Activated T-cell treated with anti-CD3 and anti-CD28 coated beads, Interleukin-2, amount 50 U/mL, for 1 hour (primary cell): ENCODE measurements around the gene ABCA9.
"Not testable (repeated sequence)": the region's sequence is repeated elsewhere in the genome, so short reads cannot be mapped to it uniquely, and the experiment has no call there.

Experiments
- DNase-seq: peaks from one replicate; pipeline ENCODE4 v3.0.0-alpha.2; 2020

ABCA9 gene

DNA sequence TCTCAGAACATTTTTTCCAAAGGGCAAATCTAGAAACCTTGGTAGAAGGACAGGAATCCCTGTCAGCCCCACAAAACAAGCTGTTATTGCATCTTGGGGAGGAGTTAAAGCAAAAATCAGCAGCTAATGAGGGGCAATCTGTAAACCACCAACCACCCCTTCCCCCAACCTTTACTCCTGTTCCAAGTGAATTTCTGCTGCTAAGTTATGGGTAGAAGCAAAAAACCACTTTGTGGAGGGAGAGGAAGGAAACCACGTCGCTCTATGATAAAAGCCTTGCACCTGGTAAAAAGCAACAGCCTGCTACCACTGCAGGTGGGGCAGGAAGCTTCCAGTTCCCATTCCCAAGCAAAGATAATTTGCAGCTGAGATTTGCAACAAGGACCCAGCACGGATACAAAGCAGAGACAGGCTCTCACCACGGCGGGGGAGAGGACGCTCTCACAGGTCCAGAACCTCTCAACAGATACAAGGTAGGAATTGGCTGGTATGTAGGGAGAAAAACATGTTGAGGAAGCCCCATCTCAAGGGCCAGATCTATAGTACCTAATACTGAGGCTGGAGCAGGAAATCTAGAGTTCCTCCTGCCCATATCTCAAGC, 116.2 kb downstream of the ABCA9 start:
- DNase-seq = no peak

DNA sequence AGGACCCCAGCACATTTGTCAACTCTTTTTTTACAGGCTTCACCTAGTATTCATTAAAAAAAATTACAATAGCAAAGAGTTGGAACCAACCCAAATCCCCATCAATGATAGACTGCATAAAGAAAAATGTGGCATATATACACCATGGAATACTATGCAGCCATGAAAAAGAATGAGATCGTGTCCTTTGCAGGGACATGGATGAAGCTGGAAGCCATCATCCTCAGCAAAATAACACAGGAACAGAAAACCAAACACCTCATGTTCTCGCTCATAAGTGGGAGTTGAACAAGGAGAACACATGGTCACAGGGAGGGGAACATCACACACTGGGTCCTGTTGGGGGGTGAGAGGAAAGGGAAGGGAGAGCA, 116.9 kb downstream of the ABCA9 start:
- DNase-seq = not testable (repeated sequence)

DNA sequence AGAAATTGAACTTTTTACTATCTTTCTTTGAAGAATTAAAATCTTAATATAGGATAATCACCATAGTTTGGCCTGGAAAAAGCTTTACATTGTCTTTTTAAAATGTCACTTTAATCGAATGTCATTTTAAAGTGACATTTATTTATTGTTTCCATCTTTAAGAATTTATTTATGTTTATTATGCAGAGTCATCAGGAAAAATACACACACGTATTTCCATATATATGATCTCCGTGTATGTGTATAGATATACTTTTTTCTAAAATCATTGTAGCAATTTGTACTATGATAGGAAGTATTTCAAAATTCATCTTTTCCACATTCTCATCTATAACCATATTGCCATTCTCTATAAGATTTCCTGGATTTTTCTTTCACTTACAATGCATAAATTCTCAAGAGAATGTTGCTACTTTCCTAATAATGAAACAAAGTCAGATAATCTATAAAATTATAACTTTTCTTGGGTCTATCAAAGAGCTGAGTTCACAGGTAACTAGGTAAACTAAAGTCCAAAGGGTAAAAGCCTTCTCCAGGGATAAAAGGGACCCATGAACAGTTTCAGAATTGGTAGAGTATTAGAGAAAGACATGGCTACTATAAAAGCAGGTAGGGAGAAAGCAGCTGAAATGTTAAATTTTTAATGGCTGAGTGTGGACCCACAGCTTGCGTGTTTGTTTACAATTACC, 117.5 kb downstream of the ABCA9 start:
- no peak for DNase-seq

DNA sequence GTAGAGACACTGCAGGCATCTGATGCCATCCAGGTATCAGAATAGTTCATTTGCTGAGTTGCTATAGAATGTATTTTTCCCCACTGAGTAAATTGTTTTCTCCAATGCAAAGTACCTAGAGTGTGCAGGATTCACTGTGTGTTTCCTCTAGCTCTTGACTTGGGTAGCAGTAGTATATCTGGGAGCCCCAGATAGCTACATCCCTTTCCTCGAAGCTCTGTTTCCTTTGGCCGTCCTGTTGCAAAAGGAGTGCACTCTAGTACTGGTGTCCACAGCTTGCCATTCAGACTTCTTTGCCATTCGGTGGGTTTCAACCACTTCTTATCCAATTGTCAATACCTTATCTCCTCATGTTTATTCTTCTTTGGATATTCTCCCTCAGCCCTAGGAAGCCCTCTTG, 118.3 kb downstream of the ABCA9 start:
- DNase-seq = no peak

DNA sequence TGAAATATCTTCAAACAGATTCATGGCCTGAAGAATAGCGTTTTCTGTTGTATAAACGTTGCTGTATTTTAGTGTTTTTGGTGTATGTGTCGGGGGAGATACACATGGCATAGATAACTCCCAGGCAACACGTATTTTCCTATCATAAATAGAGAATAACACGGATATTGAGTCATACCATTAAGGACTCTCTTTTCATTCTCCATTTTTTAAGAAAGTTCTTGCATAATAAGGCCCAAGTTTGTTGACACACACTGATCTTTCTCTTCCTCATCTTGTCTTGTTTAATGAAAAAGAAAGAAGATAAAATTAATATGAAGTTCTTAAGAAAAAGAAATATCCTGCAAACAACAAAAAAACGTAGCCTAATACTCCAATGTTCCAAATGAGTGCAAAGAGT, 119.0 kb downstream of the ABCA9 start:
- no peak for DNase-seq

DNA sequence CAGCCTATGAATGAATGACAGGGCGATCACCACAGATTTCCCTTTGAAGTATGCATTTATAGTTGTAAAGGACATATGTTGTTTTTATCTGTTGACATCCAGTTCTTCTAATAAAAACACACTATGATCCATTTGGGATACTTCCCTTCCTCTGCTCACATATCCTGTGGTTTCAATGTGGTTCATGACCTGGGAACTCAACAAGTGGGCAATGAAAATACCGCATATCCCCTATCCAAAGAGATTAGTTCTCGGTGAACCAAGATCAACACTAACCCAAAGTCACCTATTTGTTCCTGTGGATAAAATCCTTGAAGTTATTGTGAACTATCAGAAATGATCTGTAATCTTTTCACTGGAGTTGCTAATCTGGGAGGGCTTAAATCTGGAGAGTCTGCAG, 121.5 kb downstream of the ABCA9 start:
- no peak for DNase-seq

DNA sequence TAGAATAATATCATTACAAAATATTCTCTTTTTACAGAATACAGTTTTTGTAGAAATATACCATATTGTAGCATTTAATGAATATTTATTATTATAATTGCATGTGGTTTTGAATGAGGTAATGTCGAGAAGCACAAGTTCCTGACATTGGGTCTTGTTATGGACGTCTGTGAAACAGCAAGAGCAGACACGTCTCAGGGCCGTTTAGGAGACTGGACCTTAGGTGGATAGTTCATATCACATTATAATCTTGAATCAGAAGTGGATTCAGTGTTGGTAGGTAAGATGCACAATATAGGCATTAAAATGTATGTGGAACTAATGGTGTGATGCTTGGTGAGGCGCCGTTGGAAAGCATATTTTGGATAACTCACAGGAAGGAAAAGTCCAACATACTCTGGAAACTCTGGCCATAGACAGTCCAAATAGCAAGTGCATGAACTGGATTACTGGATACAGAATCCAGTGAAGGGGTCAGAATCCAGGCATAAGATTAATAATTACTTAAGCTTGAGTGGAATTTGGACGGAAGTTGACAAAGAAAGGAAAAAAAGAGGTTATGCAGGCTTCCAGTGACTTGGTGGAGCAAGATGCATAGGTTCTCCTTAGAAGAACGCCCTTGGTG, 122.7 kb downstream of the ABCA9 start:
- no peak for DNase-seq

DNA sequence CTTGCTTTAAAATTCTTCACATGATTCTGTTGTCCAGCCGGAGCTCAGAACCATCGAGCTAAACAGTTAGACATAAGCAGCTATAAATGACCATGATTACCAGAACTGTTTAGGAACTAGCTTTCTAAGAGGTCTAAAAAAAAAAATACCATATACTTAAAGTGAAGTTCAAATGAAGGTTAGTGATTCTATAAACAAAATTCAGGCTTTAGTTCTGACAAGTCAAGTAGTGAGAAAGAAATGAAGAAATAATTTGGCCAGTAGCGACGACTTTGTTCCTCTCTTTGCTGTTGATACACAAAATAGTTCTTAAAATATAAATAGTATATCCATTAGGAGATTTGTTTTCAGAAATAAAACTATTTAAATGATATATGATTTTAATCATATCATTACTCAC, 133.2 kb downstream of the ABCA9 start:
- DNase-seq = no peak

DNA sequence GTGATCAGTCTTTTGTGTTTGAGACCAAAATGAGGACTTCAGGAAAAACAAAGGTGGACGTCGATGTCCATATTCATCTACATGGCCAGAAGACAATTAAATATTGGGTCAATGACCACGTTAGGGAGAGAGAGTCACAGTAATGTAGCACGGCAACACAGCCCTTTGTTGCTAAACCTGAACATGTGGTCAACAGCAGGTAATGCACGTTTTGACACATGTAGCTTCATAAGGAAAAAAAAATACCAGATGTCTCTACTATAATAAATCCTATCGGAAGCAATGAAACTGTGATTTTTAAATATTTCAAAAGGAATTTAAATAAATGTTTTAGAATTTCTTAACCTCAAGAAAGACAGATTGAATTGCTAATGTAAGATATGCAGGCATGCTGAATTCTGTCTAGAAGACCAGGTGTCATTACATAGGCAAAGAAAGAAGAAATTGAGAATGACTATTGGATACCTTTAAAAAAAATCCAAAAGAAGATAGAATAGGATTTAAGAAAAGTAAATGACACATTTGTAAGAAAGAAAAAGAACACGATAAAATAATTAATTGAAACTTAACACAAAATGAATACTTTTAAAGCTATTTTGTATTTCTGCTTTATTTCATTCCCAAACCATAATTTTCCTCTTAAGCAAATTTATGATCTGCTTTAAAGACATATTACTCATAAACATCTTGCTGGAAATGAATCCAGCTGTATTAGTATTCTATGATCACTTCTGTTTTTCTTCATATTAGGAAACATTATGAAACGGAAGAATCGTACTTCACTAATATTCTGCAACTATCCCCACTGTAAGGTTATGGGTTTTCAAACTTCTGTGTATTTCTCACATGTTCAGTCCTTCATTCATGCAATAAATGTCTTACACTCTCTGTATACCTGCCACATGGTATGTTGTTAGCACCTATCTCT, 135.7 kb downstream of the ABCA9 start:
- DNase-seq = no peak
